Tibial nerve (tissue), 4 donors: Measurements from ENCODE around the gene BLCAP. TPM values are rescaled to one million over a fixed set of nuclear protein-coding genes. Genes with fewer than 3 reads are reported as not detected.

Experiments used
- DNase-seq, 2 donors: peaks; one replicate each; pipeline ENCODE4 v3.0.0-alpha.2; 2019; ENCODE audit warnings: low spot score in 2 of 2
- H3K27ac ChIP-seq, 4 donors: fragments of 200-600 bp; sonication (generic) in 3 of 4; one replicate each; pipeline ENCODE4 v1.5.1; 2017 to 2019; ENCODE audit warnings: mild to moderate bottlenecking in 1 of 4
- H3K27me3 ChIP-seq, 2 donors: fragments of 200-600 bp; sonication (generic) in 1 of 2; one replicate each; pipeline versions ENCODE4 v1.5.1 to v1.6.0; 2017 to 2019
- H3K36me3 ChIP-seq, 3 donors: fragments of 200-600 bp; sonication (generic); one replicate each; pipeline ENCODE4 v1.5.1; 2018 to 2019
- H3K4me1 ChIP-seq, 4 donors: fragments of 200-600 bp; sonication (generic) in 3 of 4; one replicate each; pipeline ENCODE4 v1.5.1; 2017 to 2019
- H3K4me3 ChIP-seq, 4 donors: fragments of 200-600 bp; sonication (generic) in 3 of 4; one replicate each; pipeline ENCODE4 v1.5.1; 2017 to 2019; ENCODE audit warnings: mild to moderate bottlenecking in 1 of 4, moderate library complexity in 1 of 4
- H3K9me3 ChIP-seq, 4 donors: fragments of 200-600 bp; sonication (generic) in 3 of 4; one replicate each; pipeline ENCODE4 v1.5.1; 2017 to 2019
- EP300 ChIP-seq, 2 donors: sonication (generic); formaldehyde crosslinking; IDR thresholded peaks; one replicate each; pipeline ENCODE4 v1.6.1; 2017; ENCODE audit warnings: antibody characterized with exemption in 2 of 2, mild to moderate bottlenecking in 1 of 2
- POLR2A ChIP-seq, 2 donors: fragments of 450-650 bp; IDR thresholded peaks; one replicate each; pipeline ENCODE4 v1.6.1; 2017; ENCODE audit warnings: antibody characterized with exemption in 2 of 2, mild to moderate bottlenecking in 2 of 2, moderate library complexity in 2 of 2
- WGBS, 2 donors: methylation state at CpG; one replicate each; pipeline ENCODE4 v1.1.5; 2018; 5-methylcytosine and 5-hydroxymethylcytosine counted together
- total RNA-seq, 4 donors: library from RNA; depleted of rRNA; stranded (reverse); fragments of >200 nt; gene quantifications; one replicate each; pipeline ENCODE4 v1.1.0, GENCODE V29; 2016
- TF ChIP-seq, protein P1 (sequence below), 5 experiments: fragments of 200-600 bp in 3 of 5; fragments of 450-650 bp in 2 of 5; sonication (generic) in 3 of 5; IDR thresholded peaks; one replicate each; pipeline ENCODE4 v1.5.1; 2016 to 2019; ENCODE audit warnings: antibody characterized with exemption in 5 of 5, mild to moderate bottlenecking in 3 of 5, moderate library complexity in 2 of 5

BLCAP gene
- total RNA-seq, 4 donors from 2014 or later, result 39.8 to 51.3 (median 48.8) TPM

- no peak for DNase-seq
- 68 to 72% methylated on average over 8 of the region's 8 CpGs for WGBS, 2 donors
- H3K4me1 ChIP-seq, result peaks cover 0 to 39% (median 31%) of the 10 kb centered on the region in 4 donors
- H3K36me3 ChIP-seq, result no peaks in the 10 kb centered on the region
- TF ChIP-seq, protein P1, sequence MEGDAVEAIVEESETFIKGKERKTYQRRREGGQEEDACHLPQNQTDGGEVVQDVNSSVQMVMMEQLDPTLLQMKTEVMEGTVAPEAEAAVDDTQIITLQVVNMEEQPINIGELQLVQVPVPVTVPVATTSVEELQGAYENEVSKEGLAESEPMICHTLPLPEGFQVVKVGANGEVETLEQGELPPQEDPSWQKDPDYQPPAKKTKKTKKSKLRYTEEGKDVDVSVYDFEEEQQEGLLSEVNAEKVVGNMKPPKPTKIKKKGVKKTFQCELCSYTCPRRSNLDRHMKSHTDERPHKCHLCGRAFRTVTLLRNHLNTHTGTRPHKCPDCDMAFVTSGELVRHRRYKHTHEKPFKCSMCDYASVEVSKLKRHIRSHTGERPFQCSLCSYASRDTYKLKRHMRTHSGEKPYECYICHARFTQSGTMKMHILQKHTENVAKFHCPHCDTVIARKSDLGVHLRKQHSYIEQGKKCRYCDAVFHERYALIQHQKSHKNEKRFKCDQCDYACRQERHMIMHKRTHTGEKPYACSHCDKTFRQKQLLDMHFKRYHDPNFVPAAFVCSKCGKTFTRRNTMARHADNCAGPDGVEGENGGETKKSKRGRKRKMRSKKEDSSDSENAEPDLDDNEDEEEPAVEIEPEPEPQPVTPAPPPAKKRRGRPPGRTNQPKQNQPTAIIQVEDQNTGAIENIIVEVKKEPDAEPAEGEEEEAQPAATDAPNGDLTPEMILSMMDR (IDR thresholded peaks at IDR 0.05), result no peak
- TF ChIP-seq POLR2A (IDR thresholded peaks at IDR 0.05) (no peak), EP300 (IDR thresholded peaks at IDR 0.05) (no peak)
- no peaks in the 10 kb centered on the region for H3K27me3 ChIP-seq
- H3K27ac ChIP-seq, result no peak overlapping the region
- H3K9me3 ChIP-seq, result no peaks in the 10 kb centered on the region
- no peak overlapping the region for H3K4me3 ChIP-seq
Observed at GRCh38 chr20:37529214-37529967, 1.7 kb upstream of the BLCAP start.

GRCh38 chr20:37528446-37529213 lies 954 bp upstream of the BLCAP start:
- TF ChIP-seq, protein P1 (IDR thresholded peaks at IDR 0.05), result no peak
- no peak for TF ChIP-seq POLR2A (IDR thresholded peaks at IDR 0.05)
- Histone ChIP-seq H3K36me3 (no peaks in the 10 kb centered on the region), H3K9me3 (no peaks in the 10 kb centered on the region), H3K27me3 (no peaks in the 10 kb centered on the region), H3K27ac (peak overlapping the region in 3 of 4 donors; percentile 91 to 98 (median 96)), H3K4me1 (peaks cover 0 to 42% (median 29%) of the 10 kb centered on the region in 4 donors), H3K4me3 (peak overlapping the region; percentile 65 to 96 (median 84))
- no peak for DNase-seq
- 36 to 47% methylated on average over 10 of the region's 10 CpGs for WGBS, 2 donors

DNA sequence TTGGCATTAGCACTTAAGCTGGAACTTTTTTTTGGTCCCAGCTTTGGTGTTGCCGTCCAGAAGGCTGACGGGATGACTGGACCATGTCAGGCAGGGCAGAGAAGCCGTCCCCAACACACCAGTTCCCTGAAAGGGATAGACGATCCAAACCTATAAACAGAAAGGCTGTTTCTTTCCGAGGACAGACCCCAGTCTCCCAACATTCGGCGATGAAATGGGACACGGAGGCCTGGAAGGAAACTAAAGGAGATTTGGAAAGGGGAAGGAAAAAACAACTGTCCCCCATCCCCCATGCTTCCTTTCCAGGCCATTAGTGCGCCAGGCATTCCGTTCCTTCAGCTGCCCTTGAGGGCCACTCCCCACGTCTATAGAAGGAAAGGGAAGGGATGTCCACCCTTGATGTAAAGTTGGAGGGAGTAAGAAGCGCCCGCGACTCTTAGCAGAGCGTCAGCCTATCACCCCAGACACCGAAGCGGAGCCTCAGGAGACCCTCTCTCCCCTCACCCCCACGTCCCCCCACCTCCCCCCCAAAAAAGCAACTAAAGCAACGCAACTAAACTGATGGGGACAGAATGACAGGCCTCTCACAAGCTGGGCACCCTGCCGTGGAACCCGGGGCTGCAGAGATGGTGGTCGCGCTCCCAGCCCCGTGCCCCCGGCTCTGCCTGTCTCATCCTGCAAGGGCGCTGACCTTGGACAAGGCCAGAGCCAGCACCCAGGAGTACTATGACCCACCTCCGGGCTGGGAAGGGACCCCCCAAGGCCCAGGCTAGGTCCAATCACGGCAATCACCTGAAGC lies 638 bp downstream of the BLCAP start:
- peak overlapping the region; percentile 65 to 96 (median 84) for H3K4me3 ChIP-seq
- no peak for DNase-seq
- H3K4me1 ChIP-seq, result peaks cover 0 to 58% (median 29%) of the 10 kb centered on the region in 4 donors
- TF ChIP-seq, protein P1 (IDR thresholded peaks at IDR 0.05), result no peak
- TF ChIP-seq POLR2A (IDR thresholded peaks at IDR 0.05) (no peak), EP300 (IDR thresholded peaks at IDR 0.05) (no peak)
- H3K36me3 ChIP-seq, result peaks cover 0 to 6% (median 0%) of the 10 kb centered on the region in 3 donors
- no peaks in the 10 kb centered on the region for H3K27me3 ChIP-seq
- no peaks in the 10 kb centered on the region for H3K9me3 ChIP-seq
- peak overlapping the region; percentile 89 to 98 (median 94) for H3K27ac ChIP-seq
- 1 to 2% methylated on average over 20 to 26 of the region's 28 CpGs for WGBS, 2 donors

DNA sequence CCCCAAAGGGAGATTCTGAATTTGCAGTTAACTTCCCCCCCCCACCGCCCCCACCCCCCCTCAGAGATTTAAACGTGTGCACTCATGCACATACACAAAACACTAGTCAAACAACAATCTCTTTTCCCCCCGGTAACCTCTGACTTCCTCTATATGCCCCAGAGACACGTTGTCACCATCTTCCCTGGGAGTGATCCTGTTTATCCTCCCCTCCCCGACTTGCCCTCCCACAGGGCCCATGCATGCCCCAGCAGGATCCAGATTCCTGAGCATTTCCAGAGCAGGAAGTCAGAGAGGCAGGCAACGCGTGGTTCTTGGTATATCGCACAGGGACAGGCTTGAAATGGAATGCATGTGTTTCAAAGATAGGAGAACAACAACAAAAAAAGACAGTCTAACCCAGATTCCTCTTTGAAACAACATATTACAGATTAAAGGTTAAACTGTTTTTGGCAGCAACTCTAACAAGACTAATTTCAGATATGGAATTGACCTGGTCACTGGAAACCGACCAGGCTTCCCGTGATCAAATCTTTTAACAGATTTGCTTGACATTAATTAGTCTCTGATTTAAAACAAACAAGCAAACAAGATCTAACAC lies 1.3 kb downstream of the BLCAP start:
- DNase-seq, result no peak
- Histone ChIP-seq H3K9me3 (no peaks in the 10 kb centered on the region), H3K27ac (peak overlapping the region in 3 of 4 donors; percentile 91 to 98 (median 96)), H3K36me3 (peaks cover 0 to 6% (median 0%) of the 10 kb centered on the region in 3 donors), H3K27me3 (no peaks in the 10 kb centered on the region), H3K4me1 (peaks cover 0 to 60% (median 29%) of the 10 kb centered on the region in 4 donors), H3K4me3 (peak overlapping the region; percentile 65 to 96 (median 84))
- TF ChIP-seq, protein P1 (IDR thresholded peaks at IDR 0.05), result no peak
- peak in 1 of 2 donors; percentile 44 for TF ChIP-seq EP300 (IDR thresholded peaks at IDR 0.05)
- WGBS, 2 donors, result 3% methylated on average over 10 of the region's 10 CpGs
